DND-41 (cell line): ENCODE data around the gene ZCCHC14.

Experiments
- EZH2 ChIP-seq: IDR thresholded peaks from 3 replicates; pipeline ENCODE4 v1.6.1; 2012; ENCODE audit warnings: borderline replicate concordance, low read depth, mild to moderate bottlenecking, moderate library complexity, low read length, inconsistent platforms; ENCODE audit not compliant: severe bottlenecking
- TF ChIP-seq, protein P1 (sequence below): IDR thresholded peaks from 2 replicates; pipeline ENCODE4 v1.5.1; 2012; ENCODE audit warnings: borderline replicate concordance, low read length, moderate library complexity, mild to moderate bottlenecking; ENCODE audit not compliant: poor library complexity, severe bottlenecking; ENCODE audit errors: extremely low read depth

GRCh38 chr16:87425941-87426340, 66.9 kb downstream of the ZCCHC14 start:
- TF ChIP-seq, protein P1, sequence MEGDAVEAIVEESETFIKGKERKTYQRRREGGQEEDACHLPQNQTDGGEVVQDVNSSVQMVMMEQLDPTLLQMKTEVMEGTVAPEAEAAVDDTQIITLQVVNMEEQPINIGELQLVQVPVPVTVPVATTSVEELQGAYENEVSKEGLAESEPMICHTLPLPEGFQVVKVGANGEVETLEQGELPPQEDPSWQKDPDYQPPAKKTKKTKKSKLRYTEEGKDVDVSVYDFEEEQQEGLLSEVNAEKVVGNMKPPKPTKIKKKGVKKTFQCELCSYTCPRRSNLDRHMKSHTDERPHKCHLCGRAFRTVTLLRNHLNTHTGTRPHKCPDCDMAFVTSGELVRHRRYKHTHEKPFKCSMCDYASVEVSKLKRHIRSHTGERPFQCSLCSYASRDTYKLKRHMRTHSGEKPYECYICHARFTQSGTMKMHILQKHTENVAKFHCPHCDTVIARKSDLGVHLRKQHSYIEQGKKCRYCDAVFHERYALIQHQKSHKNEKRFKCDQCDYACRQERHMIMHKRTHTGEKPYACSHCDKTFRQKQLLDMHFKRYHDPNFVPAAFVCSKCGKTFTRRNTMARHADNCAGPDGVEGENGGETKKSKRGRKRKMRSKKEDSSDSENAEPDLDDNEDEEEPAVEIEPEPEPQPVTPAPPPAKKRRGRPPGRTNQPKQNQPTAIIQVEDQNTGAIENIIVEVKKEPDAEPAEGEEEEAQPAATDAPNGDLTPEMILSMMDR: no peak
- no peak for TF ChIP-seq EZH2
